Measurements from ENCODE around the gene PTPRC. TPM values are rescaled to one million over a fixed set of nuclear protein-coding genes. Genes with fewer than 3 reads are reported as not detected.

PTPRC gene
- total RNA-seq, 1 experiment from 2014 or later: 0.11 TPM

GRCh38 chr1:198696211-198696610 is 57.4 kb downstream of the PTPRC start:
- CTCF ChIA-PET: no interaction called here
- no peaks in the 10 kb centered on the region for H3K9me3 ChIP-seq (ENCODE audit: low read length)
- BruUV-seq (replicated peaks): no TSS peak
- H3F3A ChIP-seq (ENCODE audit: low read length, unreplicated experiment): no peaks in the 10 kb centered on the region
- ATAC-seq: no peak
- no peak for DNase-seq
- H3K36me3 ChIP-seq (ENCODE audit: low read depth, low read length): no peaks in the 10 kb centered on the region
- no peak overlapping the region for H3K4me2 ChIP-seq (ENCODE audit: low read length)
- peaks cover 9% of the 10 kb centered on the region; the same call in 1 of the 2 replicates for H3K4me1 ChIP-seq (ENCODE audit: insufficient read depth, low read length)
- H3K9me2 ChIP-seq (replicated peaks; ENCODE audit: low read length): no peaks in the 10 kb centered on the region
- no peaks in the 10 kb centered on the region for H3K27me3 ChIP-seq (ENCODE audit: low read length)
- TF ChIP-seq CTCF (conservative IDR thresholded peaks at IDR 0.05; ENCODE audit: low read depth, low read length) (no peak), EZH2 (IDR thresholded peaks at IDR 0.05; ENCODE audit: low read length, unreplicated experiment) (no peak), EZH2phosphoT487 (IDR thresholded peaks at IDR 0.05; ENCODE audit: borderline replicate concordance, low read length) (no peak)
- intact Hi-C loops (cut with micrococcal nuclease): no loop called here
- H3K27ac ChIP-seq (ENCODE audit: low read length): no peak overlapping the region
- H2AFZ ChIP-seq (ENCODE audit: low read length): no peak overlapping the region
- POLR2A ChIA-PET (ENCODE audit: unreplicated experiment): no interaction called here
- no peaks in the 10 kb centered on the region for H3K79me2 ChIP-seq (ENCODE audit: low read length)
- H3K4me3 ChIP-seq (ENCODE audit: low read length): no peak overlapping the region
- H4K20me1 ChIP-seq (ENCODE audit: low read length): no peaks in the 10 kb centered on the region
- no peak overlapping the region for H3K9ac ChIP-seq (ENCODE audit: low read length)

GRCh38 chr1:198699167-198700015 is 60.6 kb downstream of the PTPRC start:
- CTCF ChIA-PET: no interaction called here
- no peaks in the 10 kb centered on the region for H3K9me3 ChIP-seq (ENCODE audit: low read length)
- H3K79me2 ChIP-seq (ENCODE audit: low read length): no peaks in the 10 kb centered on the region
- POLR2A ChIA-PET (ENCODE audit: unreplicated experiment): no interaction called here
- peaks cover 9% of the 10 kb centered on the region; the same call in 1 of the 2 replicates for H3K4me1 ChIP-seq (ENCODE audit: insufficient read depth, low read length)
- peak overlapping the region; percentile 67 for H3K4me2 ChIP-seq (ENCODE audit: low read length)
- peak; percentile 73 for DNase-seq
- no peak overlapping the region for H3K9ac ChIP-seq (ENCODE audit: low read length)
- H3K36me3 ChIP-seq (ENCODE audit: low read depth, low read length): no peaks in the 10 kb centered on the region
- H3K27ac ChIP-seq (ENCODE audit: low read length): no peak overlapping the region
- H4K20me1 ChIP-seq (ENCODE audit: low read length): no peaks in the 10 kb centered on the region
- no peaks in the 10 kb centered on the region for H3K9me2 ChIP-seq (replicated peaks; ENCODE audit: low read length)
- H3K4me3 ChIP-seq (ENCODE audit: low read length): peak overlapping the region; percentile 42; the same call in 1 of the 2 replicates
- ATAC-seq: peak; percentile 93
- BruUV-seq (replicated peaks): no TSS peak
- no peaks in the 10 kb centered on the region for H3K27me3 ChIP-seq (ENCODE audit: low read length)
- H2AFZ ChIP-seq (ENCODE audit: low read length): peak overlapping the region; percentile 68; the same call in 1 of the 2 replicates
- intact Hi-C loops (cut with micrococcal nuclease): no loop called here
- no peaks in the 10 kb centered on the region for H3F3A ChIP-seq (ENCODE audit: low read length, unreplicated experiment)
- TF ChIP-seq CTCF (conservative IDR thresholded peaks at IDR 0.05; ENCODE audit: low read depth, low read length): peak; percentile 86
- TF ChIP-seq EZH2 (IDR thresholded peaks at IDR 0.05; ENCODE audit: low read length, unreplicated experiment): no peak
- no peak for TF ChIP-seq EZH2phosphoT487 (IDR thresholded peaks at IDR 0.05; ENCODE audit: borderline replicate concordance, low read length)

GRCh38 chr1:198700016-198700392 is 61.2 kb downstream of the PTPRC start:
- Histone ChIP-seq H3K27ac (ENCODE audit: low read length) (no peak overlapping the region), H3K9ac (ENCODE audit: low read length) (no peak overlapping the region), H3K4me3 (ENCODE audit: low read length) (peak overlapping the region; percentile 42; the same call in 1 of the 2 replicates), H3K36me3 (ENCODE audit: low read depth, low read length) (no peaks in the 10 kb centered on the region), H4K20me1 (ENCODE audit: low read length) (no peaks in the 10 kb centered on the region), H3F3A (ENCODE audit: low read length, unreplicated experiment) (no peaks in the 10 kb centered on the region), H2AFZ (ENCODE audit: low read length) (peak overlapping the region; percentile 68; the same call in 1 of the 2 replicates), H3K27me3 (ENCODE audit: low read length) (no peaks in the 10 kb centered on the region), H3K9me2 (replicated peaks; ENCODE audit: low read length) (no peaks in the 10 kb centered on the region), H3K4me1 (ENCODE audit: insufficient read depth, low read length) (peaks cover 9% of the 10 kb centered on the region; the same call in 1 of the 2 replicates), H3K9me3 (ENCODE audit: low read length) (no peaks in the 10 kb centered on the region), H3K4me2 (ENCODE audit: low read length) (peak overlapping the region; percentile 67; the same call in 1 of the 2 replicates), H3K79me2 (ENCODE audit: low read length) (no peaks in the 10 kb centered on the region)
- BruUV-seq (replicated peaks): no TSS peak
- ChIA-PET CTCF (no interaction called here), POLR2A (ENCODE audit: unreplicated experiment) (no interaction called here)
- DNase-seq (no peak), ATAC-seq (no peak)
- TF ChIP-seq EZH2 (IDR thresholded peaks at IDR 0.05; ENCODE audit: low read length, unreplicated experiment) (no peak), EZH2phosphoT487 (IDR thresholded peaks at IDR 0.05; ENCODE audit: borderline replicate concordance, low read length) (no peak), CTCF (conservative IDR thresholded peaks at IDR 0.05; ENCODE audit: low read depth, low read length) (no peak)
- intact Hi-C loops (cut with micrococcal nuclease): no loop called here
